Measurements from ENCODE around the gene DR1.

GRCh38 chr1:93354749-93355148, 9.0 kb downstream of the DR1 start:
- TF ChIP-seq MYC (IDR thresholded peaks at IDR 0.05; ENCODE audit: low read depth, low read length) (no peak), CTCF (IDR thresholded peaks at IDR 0.05; ENCODE audit: low read depth, low read length) (no peak), POLR2A (IDR thresholded peaks at IDR 0.05; ENCODE audit: extremely low read depth, insufficient read length) (no peak)
